ENCODE measurements around the gene MBD3L2B. TPM values are rescaled to one million over a fixed set of nuclear protein-coding genes. Genes with fewer than 3 reads are reported as not detected.
A peak's percentile ranks its signal among the peaks of the same experiment; 100 is the strongest.

The MBD3L2B gene
- total and polyA plus RNA-seq, 2 donors (not counting 1 experiment from before 2014, with no cell fraction given), result not detected

DNA sequence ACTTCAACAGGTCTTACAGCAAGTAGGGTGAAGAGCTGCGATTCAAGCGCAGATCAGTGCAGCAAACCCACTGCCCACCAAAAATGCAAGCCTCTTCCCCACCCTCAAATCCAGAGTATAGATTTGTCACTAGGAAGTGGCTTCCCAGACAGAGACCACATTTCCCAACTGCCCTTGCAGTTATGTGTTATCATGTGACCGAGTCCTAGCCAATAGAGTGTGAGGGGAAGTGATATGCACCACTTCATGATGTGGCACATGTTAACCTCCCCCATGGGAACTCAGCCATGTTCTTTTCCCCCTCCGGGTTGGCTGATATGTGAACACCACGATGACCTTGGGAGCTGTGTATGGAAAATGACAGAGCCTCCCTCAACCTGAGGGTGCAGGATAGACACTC lies 50.8 kb downstream of the MBD3L2B start:
- CTCF ChIA-PET, result no interaction called here
- Histone ChIP-seq H2AFZ (ENCODE audit: insufficient read depth, low read depth, low read length, poor library complexity, severe bottlenecking) (peak overlapping the region; percentile 40), H3K9ac (ENCODE audit: low read length) (no peak overlapping the region), H3K27ac (ENCODE audit: low read length in 2 of 2) (no peak overlapping the region), H3K4me1 (ENCODE audit: control insufficient read depth in 2 of 2, insufficient read depth in 2 of 2, low read length in 2 of 2) (peaks cover 0 to 3% of the 10 kb centered on the region in 2 donors), H3K27me3 (replicated peaks in 1 of 4; ENCODE audit: control extremely low read depth in 1 of 4, control insufficient read depth in 3 of 4, insufficient read depth in 4 of 4, low read length in 3 of 4) (no peaks in the 10 kb centered on the region), H3K4me3 (ENCODE audit: control extremely low read depth in 1 of 5, extremely low read depth in 1 of 5, insufficient read depth in 1 of 5, low read depth in 2 of 5, low read length in 4 of 5) (no peak overlapping the region), H3K9me3 (ENCODE audit: control extremely low read depth in 1 of 3, control insufficient read depth in 2 of 3, insufficient read depth in 1 of 3, low read length in 2 of 3) (peaks cover 0 to 6% (median 4%) of the 10 kb centered on the region in 3 donors), H3K79me2 (ENCODE audit: control insufficient read depth, insufficient read depth, low read length) (no peaks in the 10 kb centered on the region), H3K4me2 (replicated peaks; ENCODE audit: low read depth, low read length, poor library complexity, severe bottlenecking) (no peak overlapping the region), H4K20me1 (ENCODE audit: control insufficient read depth, insufficient read depth, low read length, poor library complexity, severe bottlenecking) (no peaks in the 10 kb centered on the region), H3K36me3 (replicated peaks in 1 of 2; ENCODE audit: control extremely low read depth in 1 of 2, control insufficient read depth in 1 of 2, extremely low read depth in 1 of 2, insufficient read depth in 2 of 2, low read length in 1 of 2) (no peaks in the 10 kb centered on the region)
- H3K4me1 Mint-ChIP-seq, result peaks cover 3% of the 10 kb centered on the region
- TF ChIP-seq, protein P1, sequence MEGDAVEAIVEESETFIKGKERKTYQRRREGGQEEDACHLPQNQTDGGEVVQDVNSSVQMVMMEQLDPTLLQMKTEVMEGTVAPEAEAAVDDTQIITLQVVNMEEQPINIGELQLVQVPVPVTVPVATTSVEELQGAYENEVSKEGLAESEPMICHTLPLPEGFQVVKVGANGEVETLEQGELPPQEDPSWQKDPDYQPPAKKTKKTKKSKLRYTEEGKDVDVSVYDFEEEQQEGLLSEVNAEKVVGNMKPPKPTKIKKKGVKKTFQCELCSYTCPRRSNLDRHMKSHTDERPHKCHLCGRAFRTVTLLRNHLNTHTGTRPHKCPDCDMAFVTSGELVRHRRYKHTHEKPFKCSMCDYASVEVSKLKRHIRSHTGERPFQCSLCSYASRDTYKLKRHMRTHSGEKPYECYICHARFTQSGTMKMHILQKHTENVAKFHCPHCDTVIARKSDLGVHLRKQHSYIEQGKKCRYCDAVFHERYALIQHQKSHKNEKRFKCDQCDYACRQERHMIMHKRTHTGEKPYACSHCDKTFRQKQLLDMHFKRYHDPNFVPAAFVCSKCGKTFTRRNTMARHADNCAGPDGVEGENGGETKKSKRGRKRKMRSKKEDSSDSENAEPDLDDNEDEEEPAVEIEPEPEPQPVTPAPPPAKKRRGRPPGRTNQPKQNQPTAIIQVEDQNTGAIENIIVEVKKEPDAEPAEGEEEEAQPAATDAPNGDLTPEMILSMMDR (IDR thresholded peaks at IDR 0.05), result no peak
- no peak for TF ChIP-seq EZH2 (IDR thresholded peaks at IDR 0.05; ENCODE audit: borderline replicate concordance, insufficient read depth, low read depth, low read length, poor library complexity, severe bottlenecking)
- intact Hi-C loops (cut with micrococcal nuclease), result no loop called here
- peaks cover 3% of the 10 kb centered on the region for H3K27me3 Mint-ChIP-seq
- POLR2A ChIA-PET, result no interaction called here
- no CpG with 5 or more reads among the region's 5 CpGs for WGBS (ENCODE audit: insufficient coverage)
- H3K4me3 Mint-ChIP-seq, result no peak overlapping the region
- peaks cover 3% of the 10 kb centered on the region for H3K9me3 Mint-ChIP-seq (ENCODE audit: insufficient read depth)
- H3K27ac Mint-ChIP-seq, result no peak overlapping the region
- ATAC-seq (ENCODE audit: low read depth) (no peak), DNase-seq (peak; percentile 21)

DNA sequence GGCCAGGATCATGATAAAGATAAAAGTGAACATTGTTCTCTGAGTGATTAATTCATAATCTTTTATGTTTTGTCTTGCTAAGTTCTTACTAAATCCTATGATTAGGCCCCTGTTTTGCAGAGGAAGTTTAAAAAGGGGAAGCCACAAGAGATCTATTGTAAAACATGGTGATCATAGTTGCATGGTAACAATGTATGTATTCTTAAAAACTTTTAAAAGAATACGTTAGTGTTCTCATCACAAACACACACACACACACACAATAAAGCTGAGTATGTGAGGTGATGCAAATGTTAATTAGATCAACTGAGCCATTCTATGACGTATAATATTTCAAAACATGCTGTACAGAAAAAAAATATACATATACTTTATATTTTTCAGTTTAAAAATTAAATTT lies 51.2 kb downstream of the MBD3L2B start:
- no peak overlapping the region for H3K4me3 Mint-ChIP-seq
- CTCF ChIA-PET, result no interaction called here
- intact Hi-C loops (cut with micrococcal nuclease), result no loop called here

More for the DNA sequence above, 51.2 kb downstream of the MBD3L2B start:
- POLR2A ChIA-PET, result no interaction called here
- H3K27ac Mint-ChIP-seq, result no peak overlapping the region
- no peak overlapping the region for H3K4me2 ChIP-seq (replicated peaks; ENCODE audit: low read depth, low read length, poor library complexity, severe bottlenecking)
- WGBS (ENCODE audit: insufficient coverage), result no CpG with 5 or more reads among the region's 2 CpGs
- no peak for TF ChIP-seq EZH2 (IDR thresholded peaks at IDR 0.05; ENCODE audit: borderline replicate concordance, insufficient read depth, low read depth, low read length, poor library complexity, severe bottlenecking)
- H3K27ac ChIP-seq (ENCODE audit: low read length in 2 of 2), result no peak overlapping the region
- H3K4me3 ChIP-seq (ENCODE audit: control extremely low read depth in 1 of 5, extremely low read depth in 1 of 5, insufficient read depth in 1 of 5, low read depth in 2 of 5, low read length in 4 of 5), result no peak overlapping the region
- H3K4me1 ChIP-seq (ENCODE audit: control insufficient read depth in 2 of 2, insufficient read depth in 2 of 2, low read length in 2 of 2), result peaks cover 0 to 3% of the 10 kb centered on the region in 2 donors
- ATAC-seq (ENCODE audit: low read depth) (no peak), DNase-seq (no peak)
- peaks cover 3% of the 10 kb centered on the region for H3K4me1 Mint-ChIP-seq
- no peaks in the 10 kb centered on the region for H3K27me3 ChIP-seq (replicated peaks in 1 of 4; ENCODE audit: control extremely low read depth in 1 of 4, control insufficient read depth in 3 of 4, insufficient read depth in 4 of 4, low read length in 3 of 4)
- peaks cover 3% of the 10 kb centered on the region for H3K27me3 Mint-ChIP-seq
- no peaks in the 10 kb centered on the region for H3K79me2 ChIP-seq (ENCODE audit: control insufficient read depth, insufficient read depth, low read length)
- H3K9me3 Mint-ChIP-seq (ENCODE audit: insufficient read depth), result peaks cover 3% of the 10 kb centered on the region
- no peaks in the 10 kb centered on the region for H3K36me3 ChIP-seq (replicated peaks in 1 of 2; ENCODE audit: control extremely low read depth in 1 of 2, control insufficient read depth in 1 of 2, extremely low read depth in 1 of 2, insufficient read depth in 2 of 2, low read length in 1 of 2)
- H3K9ac ChIP-seq (ENCODE audit: low read length), result no peak overlapping the region
- peaks cover 0 to 6% (median 4%) of the 10 kb centered on the region in 3 donors for H3K9me3 ChIP-seq (ENCODE audit: control extremely low read depth in 1 of 3, control insufficient read depth in 2 of 3, insufficient read depth in 1 of 3, low read length in 2 of 3)
- no peaks in the 10 kb centered on the region for H4K20me1 ChIP-seq (ENCODE audit: control insufficient read depth, insufficient read depth, low read length, poor library complexity, severe bottlenecking)
- no peak overlapping the region for H2AFZ ChIP-seq (ENCODE audit: insufficient read depth, low read depth, low read length, poor library complexity, severe bottlenecking)

All from B cell (primary cell).